Activated CD4-positive, alpha-beta T cell treated with anti-CD3 and anti-CD28 coated beads, Interleukin-2, amount 50 U/mL, for 4 hours (primary cell): ENCODE data around the gene TRAF3IP1.
"Not testable (repeated sequence)": the region's sequence is repeated elsewhere in the genome, so short reads cannot be mapped to it uniquely, and the experiment has no call there.

Experiments
- DNase-seq, 2 experiments: peaks; one replicate each; pipeline ENCODE4 v3.0.0-alpha.2; 2020

Gene TRAF3IP1

DNA sequence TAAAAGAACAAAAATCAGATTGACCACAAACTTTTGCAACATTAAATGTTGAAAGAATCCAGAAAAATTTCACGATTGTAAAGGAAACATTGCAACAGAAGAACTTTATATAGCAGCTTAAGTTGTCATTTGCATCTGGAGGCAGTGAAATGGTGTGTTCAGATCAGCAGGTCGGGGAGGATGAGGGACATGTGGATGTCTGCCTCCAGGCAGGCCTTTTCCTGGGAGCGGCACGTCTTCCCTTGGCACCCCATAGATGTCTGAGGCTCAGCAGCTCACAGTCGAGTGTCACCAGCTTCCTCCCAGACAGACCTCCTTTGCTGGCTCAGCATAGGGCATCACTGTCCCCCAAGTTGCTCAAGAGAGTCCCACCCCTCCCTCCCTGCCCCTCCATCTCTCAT lies 62.1 kb downstream of the TRAF3IP1 start:
- no peak for DNase-seq

DNA sequence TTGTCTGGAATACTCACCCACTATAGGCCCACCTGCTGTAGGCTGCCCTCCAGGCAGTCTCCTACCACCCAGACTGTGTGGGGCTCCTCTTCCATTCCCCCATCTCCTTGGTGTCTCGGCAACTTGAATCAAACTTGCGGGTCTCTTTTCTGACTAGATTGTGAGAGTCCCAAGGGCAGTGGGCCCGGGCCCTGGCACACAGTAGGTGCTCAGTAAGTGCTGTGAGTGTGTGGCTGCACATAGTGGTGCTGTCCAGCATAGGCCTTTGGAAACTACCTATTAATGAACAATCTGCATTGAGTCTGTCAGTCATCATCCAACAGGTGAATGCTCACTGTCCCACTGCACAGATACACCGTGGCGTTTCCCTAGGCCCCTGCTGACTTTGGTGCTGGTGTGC lies 62.8 kb downstream of the TRAF3IP1 start:
- DNase-seq, result no peak

DNA sequence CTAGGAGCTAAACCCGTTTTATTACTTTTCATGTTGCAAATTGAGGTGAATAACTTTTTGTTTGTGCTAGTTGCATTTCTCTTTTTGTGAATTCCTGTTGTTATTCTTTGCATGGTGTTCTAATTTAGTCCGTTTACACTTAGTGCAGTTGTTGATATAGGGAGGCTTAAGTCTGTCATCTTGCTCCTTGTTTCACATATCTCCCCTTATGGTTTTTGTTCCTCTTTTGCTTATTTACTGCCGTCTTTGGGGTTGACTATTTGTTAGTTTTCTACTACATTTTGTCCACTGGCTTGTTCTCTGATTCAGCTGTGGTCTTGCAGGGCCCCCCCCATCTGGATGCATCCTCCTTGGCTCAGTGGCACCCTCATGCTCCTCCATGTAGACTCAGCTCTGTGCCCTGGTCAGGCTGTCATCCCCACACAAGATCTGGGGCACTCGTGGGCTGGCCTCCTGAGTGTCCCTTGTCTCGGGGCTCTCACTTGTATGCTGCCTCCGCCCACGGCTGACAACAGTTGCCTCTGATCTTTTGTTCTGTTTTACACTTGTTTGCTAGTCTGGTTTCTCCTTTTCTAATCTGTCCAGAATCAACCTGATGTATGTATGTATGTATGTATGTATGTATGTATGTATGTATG lies 63.5 kb downstream of the TRAF3IP1 start:
- no peak for DNase-seq

DNA sequence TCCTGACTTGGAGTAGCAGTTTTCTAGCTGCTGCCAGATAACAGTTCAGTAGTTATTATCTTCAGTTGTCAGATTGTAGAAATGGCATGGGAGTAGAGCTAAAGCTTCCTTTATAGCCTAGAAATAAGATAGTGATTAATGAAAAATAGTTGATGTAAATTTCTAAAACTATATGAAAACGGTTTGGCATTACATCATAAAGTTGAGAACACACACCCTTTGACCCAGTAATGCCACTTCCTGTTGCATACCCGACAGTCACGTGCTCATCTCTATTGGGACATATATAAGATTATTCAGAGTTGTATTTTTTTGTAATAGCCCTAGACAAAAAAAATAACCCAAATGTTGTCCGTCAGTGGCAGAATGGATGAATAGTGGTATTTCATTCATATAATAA lies 67.0 kb downstream of the TRAF3IP1 start:
- DNase-seq, result no peak

DNA sequence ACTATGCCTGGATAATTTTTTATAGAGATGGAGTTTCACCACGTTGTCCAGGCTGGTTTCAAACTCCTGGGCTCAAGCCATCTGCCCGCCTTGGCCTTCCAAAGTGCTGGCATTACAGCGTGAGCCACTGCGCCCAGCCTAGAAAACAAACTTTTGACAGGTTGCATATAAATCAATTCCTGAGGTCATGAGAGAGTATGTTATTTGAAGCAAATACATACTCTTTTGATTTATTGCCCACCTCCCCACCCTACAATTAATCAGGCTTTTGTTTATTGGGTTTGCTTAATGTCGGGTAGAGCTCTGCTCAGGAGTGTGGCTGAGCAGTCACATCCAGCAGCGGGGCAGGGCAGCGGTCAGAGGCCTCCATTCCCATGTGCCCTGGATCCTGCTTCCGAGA lies 68.5 kb downstream of the TRAF3IP1 start:
- DNase-seq, result no peak

DNA sequence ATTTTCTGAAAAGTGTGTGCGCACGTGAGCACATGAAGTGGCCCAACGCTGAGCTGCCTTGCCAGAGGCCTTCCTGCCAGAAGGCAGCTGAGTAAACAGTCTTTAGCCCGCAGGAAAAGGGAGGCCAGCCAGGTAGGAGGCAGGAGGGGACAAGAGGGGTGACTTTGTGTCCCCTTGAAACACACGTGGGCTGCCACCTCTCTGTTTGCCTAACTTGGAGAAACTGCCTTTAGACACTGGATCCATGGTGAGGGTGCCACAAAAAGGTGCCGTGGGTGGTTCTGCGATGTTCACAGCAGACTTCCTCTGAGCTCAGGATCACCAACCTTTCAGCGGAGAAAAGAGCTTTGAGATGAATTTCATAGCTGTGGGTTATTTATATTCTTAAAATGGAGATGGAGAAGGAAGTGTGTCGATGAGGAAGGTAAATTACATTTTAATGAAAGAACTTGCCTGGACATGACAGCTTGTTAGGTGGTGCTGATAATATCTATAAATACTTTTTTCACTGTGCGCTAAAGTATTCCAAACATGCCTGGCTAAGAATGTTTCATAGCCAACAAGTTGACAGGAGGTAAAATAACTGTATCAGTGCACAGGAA lies 69.8 kb downstream of the TRAF3IP1 start:
- DNase-seq, result no peak

DNA sequence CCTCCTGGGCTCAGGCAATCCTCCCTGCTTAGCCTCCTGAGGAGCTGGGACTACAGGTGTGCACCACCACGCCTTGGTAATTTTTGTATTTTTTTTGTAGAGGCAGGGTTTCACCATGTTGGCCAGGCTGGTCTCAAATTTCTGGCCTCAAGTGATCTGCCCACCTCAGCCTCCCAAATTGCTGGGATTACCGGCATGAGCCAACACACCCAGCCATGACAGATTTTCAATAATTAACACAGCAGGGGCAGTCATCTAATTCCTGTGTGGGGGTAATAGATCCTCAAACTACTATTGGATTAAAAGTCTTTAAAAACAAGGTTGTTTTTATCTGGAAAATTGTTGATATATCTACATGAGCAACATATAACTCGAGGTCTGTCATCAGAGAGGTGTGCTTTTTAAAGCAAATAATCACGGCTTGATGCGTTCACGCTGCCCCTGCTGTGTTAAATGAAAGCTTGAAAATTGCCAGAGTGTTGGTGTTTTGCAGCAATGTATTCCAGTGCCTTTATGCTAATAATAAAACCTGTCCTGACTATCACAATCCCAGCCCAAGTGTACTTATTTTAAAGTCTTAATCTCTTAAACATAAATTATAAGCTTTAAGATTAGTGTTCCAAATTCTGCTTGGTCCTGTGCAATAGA lies 70.8 kb downstream of the TRAF3IP1 start:
- no peak for DNase-seq

DNA sequence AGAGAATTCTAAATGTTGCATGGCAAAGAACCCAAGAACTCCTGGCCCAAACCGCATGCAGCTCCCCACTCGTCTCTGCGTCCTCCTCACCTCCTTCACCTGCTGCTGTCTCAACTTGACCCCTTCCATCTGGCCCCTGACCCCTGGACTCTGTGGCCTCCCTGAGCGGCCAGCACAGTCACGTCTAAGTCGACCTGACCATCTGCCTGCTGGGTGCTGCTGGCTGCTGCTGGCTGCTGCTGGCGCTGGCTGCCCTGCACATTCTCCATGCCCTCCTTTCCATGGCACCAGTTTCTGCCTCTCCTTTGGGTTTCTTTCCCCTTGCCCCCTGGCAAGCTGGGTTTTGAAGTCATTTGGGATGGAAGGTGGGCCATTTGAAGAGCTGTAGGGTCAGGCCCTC lies 76.3 kb downstream of the TRAF3IP1 start:
- DNase-seq, result no peak

DNA sequence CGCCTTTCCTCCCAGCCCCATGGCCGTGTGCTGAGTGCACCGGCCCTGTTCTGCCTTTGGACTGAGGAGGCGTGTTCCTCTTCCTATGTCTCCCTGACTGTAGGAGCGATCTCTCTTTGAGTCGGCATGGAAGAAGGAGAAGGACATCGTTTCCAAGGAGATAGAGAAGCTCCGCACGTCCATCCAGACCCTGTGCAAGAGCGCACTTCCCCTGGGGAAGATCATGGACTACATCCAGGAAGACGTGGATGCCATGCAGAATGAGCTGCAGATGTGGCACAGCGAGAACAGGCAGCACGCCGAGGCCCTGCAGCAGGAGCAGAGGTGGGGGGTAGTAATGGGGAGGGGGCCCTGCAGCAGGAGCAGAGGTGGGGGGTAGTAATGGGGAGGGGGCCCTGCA lies 77.0 kb downstream of the TRAF3IP1 start:
- DNase-seq, result no peak

DNA sequence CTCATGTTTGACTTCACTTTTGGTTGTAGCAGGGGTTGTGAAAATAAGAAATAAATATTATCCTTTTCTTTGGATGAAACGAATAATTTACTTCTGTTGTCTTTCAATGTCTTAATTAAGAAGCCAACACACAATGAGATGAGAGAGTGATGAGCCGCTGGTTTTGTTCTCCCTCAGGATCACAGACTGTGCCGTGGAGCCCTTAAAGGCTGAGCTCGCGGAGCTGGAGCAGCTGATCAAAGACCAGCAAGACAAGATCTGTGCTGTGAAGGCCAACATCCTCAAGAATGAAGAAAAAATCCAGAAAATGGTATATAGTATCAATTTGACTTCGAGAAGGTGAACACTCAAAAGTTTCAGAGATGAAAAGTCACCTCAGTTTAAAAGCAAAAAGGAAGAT lies 78.3 kb downstream of the TRAF3IP1 start:
- DNase-seq, result no peak

DNA sequence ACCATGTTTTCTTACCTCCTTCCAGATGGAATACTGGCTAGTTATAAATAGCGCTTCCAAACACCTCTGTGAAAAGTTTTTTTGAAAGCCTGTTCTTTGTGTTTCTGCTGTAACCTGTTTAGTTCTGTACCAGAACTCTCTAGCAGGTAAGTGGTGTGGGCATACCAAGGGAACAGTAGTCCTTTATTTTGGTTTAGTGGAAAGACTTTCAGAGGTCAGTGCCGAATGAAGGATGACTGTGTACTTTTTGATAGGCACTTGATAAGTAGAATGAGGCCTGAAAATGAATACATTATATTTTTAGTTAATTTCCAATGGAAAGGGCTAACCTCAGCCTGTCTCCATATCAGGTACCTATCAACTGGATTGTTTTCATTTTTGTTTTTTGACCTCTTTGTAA lies 78.8 kb downstream of the TRAF3IP1 start:
- no peak for DNase-seq

DNA sequence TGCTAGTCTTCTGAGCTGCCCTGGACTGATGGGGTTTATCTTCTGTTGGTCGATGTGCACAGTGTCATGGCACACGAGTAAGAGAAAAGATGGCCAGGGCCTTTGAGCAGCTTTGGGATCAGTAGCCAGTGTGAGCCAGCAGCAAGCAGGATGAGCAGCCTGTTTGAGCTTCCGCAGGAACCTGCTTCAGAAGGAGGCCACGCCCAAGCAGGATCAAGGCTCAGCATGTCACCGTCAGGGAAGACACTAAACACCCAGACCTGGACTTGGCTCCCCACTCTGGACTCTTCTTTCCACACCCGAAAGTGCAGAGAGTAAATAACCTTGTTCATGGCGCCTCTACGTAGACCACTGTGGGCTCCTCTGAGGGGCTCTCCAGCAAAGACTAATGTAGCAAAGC lies 81.2 kb downstream of the TRAF3IP1 start:
- no peak for DNase-seq

DNA sequence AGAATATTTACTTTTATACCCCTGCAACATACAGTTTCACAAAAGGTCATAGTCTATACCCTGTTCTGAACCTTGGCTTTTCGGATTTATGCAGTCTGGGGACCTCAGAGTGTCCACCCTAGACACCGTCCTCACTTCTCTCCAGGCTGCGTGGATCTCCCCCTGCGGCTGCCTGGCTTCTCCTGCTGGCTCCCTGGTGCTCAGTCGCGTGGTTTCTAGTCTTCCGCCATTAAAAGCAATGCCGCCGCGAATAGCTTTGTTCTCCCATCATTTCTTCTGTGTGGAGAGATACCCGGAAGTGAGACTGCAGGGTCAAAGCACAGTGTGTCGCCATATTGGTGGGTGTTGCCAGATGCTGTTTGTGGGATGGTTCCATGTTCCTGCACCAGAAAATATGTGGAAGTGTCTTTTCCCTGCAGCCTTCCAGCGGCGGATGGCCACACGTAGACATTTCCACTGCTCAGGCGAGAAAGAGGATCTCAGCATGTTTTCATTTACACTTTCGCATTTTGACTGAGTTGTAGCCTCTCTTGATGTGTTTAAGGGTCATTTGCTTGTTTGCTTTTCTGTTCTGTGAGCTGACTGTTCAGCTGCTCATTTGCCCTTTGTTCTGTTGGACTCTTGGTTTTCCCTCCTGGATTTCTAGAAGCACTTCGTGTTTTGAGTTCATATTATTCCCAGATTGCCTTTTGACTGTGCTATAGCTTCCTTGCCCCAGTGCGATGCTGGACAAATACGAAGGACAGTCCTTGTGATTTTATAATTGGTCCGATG lies 83.5 kb downstream of the TRAF3IP1 start:
- DNase-seq, result no peak

DNA sequence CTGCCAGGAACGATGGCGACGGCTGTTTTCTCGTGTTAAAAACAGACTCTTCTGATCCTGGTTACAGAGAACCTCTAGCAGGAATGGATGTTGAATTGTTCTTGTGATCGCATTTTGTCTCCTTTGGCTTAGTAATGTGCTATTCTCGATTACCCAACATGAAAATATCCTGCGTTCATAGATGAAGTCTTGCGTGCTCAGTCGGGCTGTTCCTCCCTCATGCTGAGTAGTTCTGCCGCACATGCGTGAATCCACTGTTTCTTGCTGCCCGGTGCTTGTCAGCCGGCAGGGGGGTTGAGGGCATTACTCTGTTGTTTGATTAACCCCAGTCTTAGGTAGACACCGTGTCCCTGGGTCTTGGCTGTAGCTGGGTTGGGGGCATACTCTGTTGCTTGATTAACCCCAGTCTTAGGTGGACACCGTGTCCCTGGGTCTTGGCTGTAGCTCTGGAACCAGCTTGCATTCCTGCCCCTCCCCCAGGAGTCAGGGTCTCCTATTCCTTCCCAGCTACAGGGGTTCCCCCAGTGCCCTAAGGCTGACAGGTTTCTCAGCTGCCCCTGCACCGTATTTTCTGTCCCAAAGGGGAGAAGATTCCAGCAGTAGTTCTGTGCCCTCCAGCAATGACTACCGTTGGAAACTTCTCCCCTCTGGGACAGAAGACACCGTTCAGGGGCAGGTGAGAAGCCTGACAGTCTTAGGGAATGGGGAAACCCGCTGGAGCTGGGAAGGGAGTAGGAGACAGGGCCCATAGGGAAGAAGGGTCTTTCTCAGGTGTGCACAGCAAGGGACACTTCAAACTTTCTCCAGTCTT lies 84.3 kb downstream of the TRAF3IP1 start:
- DNase-seq, result no peak

DNA sequence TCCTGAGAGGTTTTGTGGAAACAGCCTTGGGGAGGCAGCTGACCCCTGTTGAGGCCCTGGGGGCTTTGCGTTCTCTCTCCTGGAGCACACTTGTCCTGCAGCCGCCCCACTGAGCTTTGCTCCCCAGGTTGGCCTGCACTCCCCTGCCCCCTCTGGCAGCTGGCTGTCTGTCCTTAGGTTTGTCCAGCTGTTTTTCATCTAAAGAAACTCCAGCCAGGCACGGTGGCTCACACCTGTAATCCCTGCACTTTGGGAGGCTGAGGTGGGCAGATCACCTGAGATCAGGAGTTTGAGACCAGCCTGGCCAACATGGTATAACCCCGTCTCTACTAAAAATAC lies 84.9 kb downstream of the TRAF3IP1 start:
- not testable (repeated sequence) for DNase-seq

DNA sequence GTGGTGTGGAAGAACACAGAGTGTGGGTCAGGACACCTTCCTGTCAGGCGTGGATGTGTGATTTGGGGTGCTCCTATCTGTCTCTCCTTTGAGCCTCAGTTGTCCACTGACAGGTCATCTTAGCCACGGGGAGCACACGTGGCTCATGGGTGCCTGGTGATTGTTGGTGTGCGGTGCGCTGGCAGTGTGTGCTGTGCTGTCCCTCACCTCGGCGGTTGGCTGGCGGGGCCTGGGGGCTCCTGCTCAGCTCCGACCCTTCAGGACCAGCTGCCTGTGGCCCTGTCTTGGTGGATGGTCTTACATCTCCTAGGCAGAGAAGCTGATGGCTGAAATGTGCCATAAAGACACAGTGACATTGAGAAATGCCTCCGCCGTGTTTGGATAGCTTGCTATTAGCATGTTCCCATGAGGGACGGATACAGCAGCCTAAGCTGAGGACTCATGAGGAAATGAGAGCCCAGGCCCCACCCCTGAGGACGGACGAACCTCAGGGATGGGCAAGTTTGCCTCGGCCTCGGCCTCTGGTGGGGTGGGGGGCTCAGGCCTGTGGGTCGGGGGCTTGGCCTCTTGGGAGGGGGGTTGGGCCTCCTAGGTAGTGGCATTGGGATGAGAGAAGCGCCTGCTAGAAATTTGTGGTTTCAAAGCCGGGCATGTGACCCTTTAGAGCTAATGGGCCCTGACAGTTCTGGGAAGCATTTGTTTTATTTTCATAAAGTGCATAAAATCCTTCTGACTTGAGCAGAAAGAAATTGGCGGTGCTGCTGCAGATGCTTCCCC lies 86.1 kb downstream of the TRAF3IP1 start:
- DNase-seq, result no peak

DNA sequence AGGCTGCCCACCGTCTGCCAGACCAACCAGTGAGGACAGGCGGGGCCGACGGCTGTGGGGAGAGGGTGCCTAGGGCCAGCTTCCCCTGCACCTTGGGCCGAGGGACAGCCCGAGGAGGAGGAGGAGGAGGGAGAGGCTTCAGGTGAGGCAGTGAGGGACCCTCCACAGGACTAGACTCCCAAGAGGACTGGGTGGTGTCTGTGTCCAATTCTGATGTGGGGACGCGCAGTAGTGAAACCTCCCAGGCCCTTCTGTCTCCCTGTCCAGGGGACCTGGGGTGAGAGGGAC lies 86.6 kb downstream of the TRAF3IP1 start:
- no peak for DNase-seq

DNA sequence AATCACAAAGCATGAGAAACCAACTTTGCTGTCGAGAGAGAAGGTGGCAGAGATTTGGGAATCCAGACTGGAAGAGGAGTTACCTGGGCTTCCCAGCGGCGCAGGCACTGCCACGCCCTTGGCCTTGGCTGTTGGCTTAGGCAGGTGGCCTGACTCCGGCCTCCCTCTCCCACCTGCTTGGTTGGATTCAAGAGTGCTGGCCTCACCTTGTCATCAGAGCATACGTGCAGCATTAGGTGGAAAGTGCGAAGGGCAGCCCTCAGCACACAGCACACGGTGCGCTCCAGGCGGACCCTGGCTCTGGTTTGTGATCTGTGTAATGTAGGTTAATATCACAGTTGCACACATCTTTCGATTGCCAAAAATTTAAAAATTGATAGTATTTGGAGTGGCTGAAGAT lies 87.2 kb downstream of the TRAF3IP1 start:
- no peak for DNase-seq

DNA sequence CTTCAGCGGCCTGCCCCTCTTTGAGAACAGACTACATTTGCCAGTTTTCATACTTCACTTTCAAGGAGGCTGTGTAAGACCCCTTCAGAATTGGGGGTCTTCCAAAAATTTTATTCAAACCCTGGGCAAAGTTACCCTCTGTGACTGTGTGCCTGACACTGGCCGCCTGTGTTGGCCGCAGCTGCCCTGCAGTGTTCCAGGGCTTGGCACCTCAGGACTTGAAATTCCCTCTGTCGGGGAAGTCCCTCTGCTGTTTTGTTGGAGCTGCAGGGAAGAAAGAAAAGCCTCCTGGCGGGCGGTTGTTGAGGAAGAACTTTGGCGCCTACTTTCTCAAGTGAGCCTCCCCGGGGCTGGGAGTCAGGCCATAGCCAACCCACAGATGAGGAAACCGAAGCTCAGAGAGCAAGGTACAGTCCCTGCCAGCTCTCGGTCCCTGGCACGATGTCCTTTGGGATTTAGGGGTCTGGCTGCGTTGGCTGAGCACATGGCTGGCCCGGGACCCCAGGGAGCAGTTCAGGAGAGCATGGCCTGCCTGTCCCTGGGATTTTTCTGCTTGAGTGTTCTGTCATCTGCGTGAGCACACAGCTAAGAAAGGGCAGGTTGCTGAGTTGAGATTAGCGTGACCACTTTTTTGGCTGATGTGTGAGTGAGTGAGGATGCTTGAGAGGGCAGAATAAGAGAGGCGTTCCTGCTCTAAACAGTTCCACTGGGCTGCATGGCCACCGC lies 88.5 kb downstream of the TRAF3IP1 start:
- DNase-seq, result no peak

DNA sequence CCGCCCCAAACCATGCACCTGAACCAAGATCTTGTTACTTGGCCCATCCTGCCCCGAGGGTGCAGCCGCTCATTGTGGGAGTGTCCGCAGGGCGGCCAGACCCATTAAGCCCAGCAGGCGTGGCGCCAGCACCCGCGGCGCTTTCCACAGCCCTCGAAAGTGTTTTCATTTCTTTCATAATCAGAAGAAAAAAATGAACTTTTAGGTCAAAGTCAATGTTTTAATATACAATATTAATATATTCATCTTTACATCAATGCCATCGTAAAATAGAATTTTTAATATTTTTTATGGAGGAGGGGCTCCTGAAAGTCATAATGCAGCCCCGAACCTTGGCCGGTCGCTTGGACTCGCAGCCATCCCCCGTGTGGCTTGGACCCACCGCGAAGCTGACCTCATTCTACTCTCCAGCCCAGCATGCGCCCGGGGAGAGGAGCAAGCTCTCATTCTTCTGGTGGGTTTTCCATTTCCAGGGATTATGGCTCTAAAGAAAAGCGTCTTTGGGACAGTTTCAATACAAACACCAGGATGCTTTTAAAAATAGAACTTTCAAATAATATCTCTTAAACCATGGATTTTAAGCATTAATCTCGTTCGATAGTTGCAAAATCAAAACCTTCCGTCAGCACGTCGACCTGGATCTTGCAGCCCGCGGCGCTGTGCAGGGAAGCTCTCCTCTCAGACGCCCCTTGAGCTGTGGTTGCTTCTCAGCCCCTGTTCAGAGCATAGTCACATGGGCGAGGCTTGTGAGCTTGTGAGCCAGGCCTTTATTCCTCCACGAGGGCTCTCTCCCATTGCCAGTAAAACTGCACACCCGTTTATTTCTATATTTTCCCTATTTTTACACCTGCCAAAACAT lies 89.3 kb downstream of the TRAF3IP1 start:
- no peak for DNase-seq
